ENCODE data around the gene IPO8.
"Not testable (repeated sequence)": the region's sequence is repeated elsewhere in the genome, so short reads cannot be mapped to it uniquely, and the experiment has no call there.

The IPO8 gene

GRCh38 chr12:30691122-30691879 is 4.4 kb downstream of the IPO8 start:
- DNase-seq (ENCODE audit: insufficient read length, low spot score) = peak; percentile 69

GRCh38 chr12:30687265-30687986 is 8.2 kb downstream of the IPO8 start:
- DNase-seq (ENCODE audit: insufficient read length, low spot score) (no peak), FAIRE-seq (no peak)

More at GRCh38 chr12:30691122-30691879, 4.4 kb downstream of the IPO8 start:
- peak; percentile 95 for FAIRE-seq

- DNase-seq (ENCODE audit: insufficient read length, low spot score) = no peak
- no peak for FAIRE-seq
These were observed 16.4 kb downstream of the IPO8 start for GRCh38 chr12:30679241-30679640.

- FAIRE-seq (no peak), DNase-seq (ENCODE audit: insufficient read length, low spot score) (no peak)
These were observed 17.4 kb downstream of the IPO8 start for GRCh38 chr12:30678221-30678620.

GRCh38 chr12:30661210-30661609 is 34.5 kb downstream of the IPO8 start:
- FAIRE-seq = no peak
- no peak for DNase-seq (ENCODE audit: insufficient read length, low spot score)

- DNase-seq (ENCODE audit: insufficient read length, low spot score) = no peak
- FAIRE-seq = no peak
These were observed 43.5 kb downstream of the IPO8 start for GRCh38 chr12:30652034-30652696.

GRCh38 chr12:30646821-30647220 is 48.8 kb downstream of the IPO8 start:
- FAIRE-seq (no peak), DNase-seq (ENCODE audit: insufficient read length, low spot score) (no peak)

- FAIRE-seq (no peak), DNase-seq (ENCODE audit: insufficient read length, low spot score) (peak; percentile 3)
These were observed 52.3 kb downstream of the IPO8 start for GRCh38 chr12:30643366-30643765.

GRCh38 chr12:30640392-30640791 is 55.3 kb downstream of the IPO8 start:
- DNase-seq (ENCODE audit: insufficient read length, low spot score) = no peak
- no peak for FAIRE-seq

- FAIRE-seq (no peak), DNase-seq (ENCODE audit: insufficient read length, low spot score) (no peak)
These were observed 60.3 kb downstream of the IPO8 start for GRCh38 chr12:30635385-30635784.

- no peak for DNase-seq (ENCODE audit: insufficient read length, low spot score)
- FAIRE-seq = peak; percentile 74
These were observed 63.9 kb downstream of the IPO8 start for GRCh38 chr12:30631740-30632139.

- FAIRE-seq (no peak), DNase-seq (ENCODE audit: insufficient read length, low spot score) (no peak)
These were observed 64.7 kb downstream of the IPO8 start for GRCh38 chr12:30630979-30631285.

- no peak for DNase-seq (ENCODE audit: insufficient read length, low spot score)
- FAIRE-seq = no peak
These were observed 65.3 kb downstream of the IPO8 start for GRCh38 chr12:30630076-30630978.

- no peak for DNase-seq (ENCODE audit: insufficient read length, low spot score)
- no peak for FAIRE-seq
These were observed 68.8 kb downstream of the IPO8 start for GRCh38 chr12:30626847-30627246.

- DNase-seq (ENCODE audit: insufficient read length, low spot score) (no peak), FAIRE-seq (no peak)
These were observed 71.7 kb downstream of the IPO8 start for GRCh38 chr12:30624009-30624408.

GRCh38 chr12:30622509-30622908 is 73.2 kb downstream of the IPO8 start:
- FAIRE-seq (no peak), DNase-seq (ENCODE audit: insufficient read length, low spot score) (no peak)

GRCh38 chr12:30621663-30622241 is 73.9 kb downstream of the IPO8 start:
- DNase-seq (ENCODE audit: insufficient read length, low spot score); FAIRE-seq: not testable (repeated sequence)

- FAIRE-seq = no peak
- DNase-seq (ENCODE audit: insufficient read length, low spot score) = no peak
These were observed 78.2 kb downstream of the IPO8 start for GRCh38 chr12:30617346-30618016.

GRCh38 chr12:30614031-30614430 is 81.6 kb downstream of the IPO8 start:
- DNase-seq (ENCODE audit: insufficient read length, low spot score) = no peak
- no peak for FAIRE-seq

All from HTR-8/SVneo (cell line).